RWPE1 (cell line): ENCODE data around the gene TEKT5.

Experiments
- CTCF ChIA-PET: fragments of 350-600 bp; sonication (Branson Sonifier 250); formaldehyde crosslinking; extraction: SDS; loops from one replicate; lab custom pipeline; 2021; lab: Yijun Ruan, JAX
- POLR2A ChIA-PET: fragments of 400-600 bp; formaldehyde crosslinking; extraction: SDS; loops from one replicate; lab custom pipeline; 2020; ENCODE audit warnings: antibody characterized with exemption; ENCODE audit not compliant: low non-redundant PET; lab: Yijun Ruan, JAX
- DNase-seq: peaks from one replicate; pipeline ENCODE4 v3.0.0; 2012; ENCODE audit warnings: low spot score
- H3K27ac ChIP-seq: fragments of 450-650 bp; 2 replicates; pipeline ENCODE4 v1.5.1; 2017
- TF ChIP-seq, protein P1 (sequence below): fragments of 450-650 bp; conservative IDR thresholded peaks from 2 replicates; pipeline ENCODE4 v1.5.1; 2017; ENCODE audit warnings: low read depth, mild to moderate bottlenecking

Gene TEKT5

GRCh38 chr16:10740000-10740844 lies 45.5 kb upstream of the TEKT5 start:
- H3K27ac ChIP-seq: no peak overlapping the region
- CTCF ChIA-PET: interaction anchor here (1.2 kb wide), 1 partner anchor 178 kb away, joined by 5 read pairs; no protein-coding TSS in a partner anchor
- TF ChIP-seq, protein P1, sequence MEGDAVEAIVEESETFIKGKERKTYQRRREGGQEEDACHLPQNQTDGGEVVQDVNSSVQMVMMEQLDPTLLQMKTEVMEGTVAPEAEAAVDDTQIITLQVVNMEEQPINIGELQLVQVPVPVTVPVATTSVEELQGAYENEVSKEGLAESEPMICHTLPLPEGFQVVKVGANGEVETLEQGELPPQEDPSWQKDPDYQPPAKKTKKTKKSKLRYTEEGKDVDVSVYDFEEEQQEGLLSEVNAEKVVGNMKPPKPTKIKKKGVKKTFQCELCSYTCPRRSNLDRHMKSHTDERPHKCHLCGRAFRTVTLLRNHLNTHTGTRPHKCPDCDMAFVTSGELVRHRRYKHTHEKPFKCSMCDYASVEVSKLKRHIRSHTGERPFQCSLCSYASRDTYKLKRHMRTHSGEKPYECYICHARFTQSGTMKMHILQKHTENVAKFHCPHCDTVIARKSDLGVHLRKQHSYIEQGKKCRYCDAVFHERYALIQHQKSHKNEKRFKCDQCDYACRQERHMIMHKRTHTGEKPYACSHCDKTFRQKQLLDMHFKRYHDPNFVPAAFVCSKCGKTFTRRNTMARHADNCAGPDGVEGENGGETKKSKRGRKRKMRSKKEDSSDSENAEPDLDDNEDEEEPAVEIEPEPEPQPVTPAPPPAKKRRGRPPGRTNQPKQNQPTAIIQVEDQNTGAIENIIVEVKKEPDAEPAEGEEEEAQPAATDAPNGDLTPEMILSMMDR: no peak
- POLR2A ChIA-PET: no interaction called here
- no peak for DNase-seq

- CTCF ChIA-PET: interaction anchor here (0.6 to 3.2 kb wide), 4 partner anchors 148 to 224 kb away, joined by 3 to 21 read pairs (median 4); no protein-coding TSS in a partner anchor
- peak overlapping the region; percentile 47 for H3K27ac ChIP-seq
- POLR2A ChIA-PET: interaction anchor here (0.6 kb wide), 1 partner anchor 226 kb away, joined by 8 read pairs; no protein-coding TSS in a partner anchor
These were observed 43.7 kb upstream of the TEKT5 start for GRCh38 chr16:10738231-10739077.

DNA sequence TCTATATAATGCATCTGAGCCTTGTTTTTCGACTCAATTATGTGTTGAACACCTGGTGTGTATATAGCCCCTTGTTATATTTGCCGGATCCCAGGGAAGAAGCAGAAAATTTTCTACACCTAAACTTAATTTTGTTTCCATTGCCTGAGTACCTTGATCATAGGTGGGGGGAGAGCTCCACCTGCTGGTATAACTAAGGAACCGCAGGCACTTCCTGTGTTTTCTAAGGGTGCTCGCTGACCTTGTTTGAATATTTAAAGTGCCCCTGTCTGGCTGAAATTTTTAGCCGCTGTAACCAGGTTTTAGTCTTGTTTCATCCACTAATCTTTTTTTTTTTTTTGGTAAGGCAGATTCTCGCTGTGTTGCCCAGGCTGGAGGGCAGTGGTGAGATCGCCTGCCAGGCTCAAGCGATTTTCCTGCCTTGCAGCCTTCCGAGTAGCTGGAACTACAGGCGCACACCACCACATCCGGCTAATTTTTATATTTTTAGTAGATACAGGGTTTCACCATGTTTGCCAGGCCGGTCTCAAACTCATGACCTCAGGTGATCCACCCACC lies 42.4 kb upstream of the TEKT5 start:
- DNase-seq: peak; percentile 65
- ChIA-PET CTCF (interaction anchor here (0.6 to 3.2 kb wide), 6 partner anchors 143 to 222 kb away, joined by 3 to 21 read pairs (median 4); partner anchors contain the start of gene EMP2), POLR2A (no interaction called here)
- no peak overlapping the region for H3K27ac ChIP-seq
- TF ChIP-seq, protein P1: peak; percentile 87

More at GRCh38 chr16:10738231-10739077, 43.7 kb upstream of the TEKT5 start:
- DNase-seq: no peak
- TF ChIP-seq, protein P1: no peak

- ChIA-PET POLR2A (no interaction called here), CTCF (no interaction called here)
These were observed 37.1 kb upstream of the TEKT5 start for GRCh38 chr16:10731790-10732189.

GRCh38 chr16:10729104-10730048 lies 34.6 kb upstream of the TEKT5 start:
- TF ChIP-seq, protein P1: no peak
- CTCF ChIA-PET: no interaction called here
- DNase-seq: peak; percentile 78
- H3K27ac ChIP-seq: peak overlapping the region; percentile 17; the same call in 1 of the 2 replicates
- POLR2A ChIA-PET: no interaction called here

More at GRCh38 chr16:10731790-10732189, 37.1 kb upstream of the TEKT5 start:
- H3K27ac ChIP-seq: no peak overlapping the region
- TF ChIP-seq, protein P1: no peak
- DNase-seq: no peak
